ENCODE data around the gene SPATA31D3. TPM values are rescaled to one million over a fixed set of nuclear protein-coding genes. Genes with fewer than 3 reads are reported as not detected.

Gene SPATA31D3
- total and polyA plus RNA-seq, 2 experiments from 2014 or later, result not detected

GRCh38 chr9:81953096-81953495 lies 9.8 kb downstream of the SPATA31D3 start:
- WGBS, 2 experiments (ENCODE audit: low coverage in 1 of 2, low lambda C conversion rate in 2 of 2, missing lambda C conversion rate in 2 of 2), result 69 to 86% methylated on average over 1 of the region's 1 CpG

GRCh38 chr9:81955625-81956024 lies 12.3 kb downstream of the SPATA31D3 start:
- no peak overlapping the region for H3K9ac ChIP-seq
- H3K79me2 ChIP-seq (ENCODE audit: insufficient read depth), result no peaks in the 10 kb centered on the region
- TF ChIP-seq EZH2phosphoT487 (IDR thresholded peaks at IDR 0.05; ENCODE audit: insufficient read depth, low read depth) (no peak), EZH2 (IDR thresholded peaks at IDR 0.05; ENCODE audit: insufficient read depth, poor library complexity, severe bottlenecking) (no peak)
- DNase-seq, result no peak
- H3K36me3 ChIP-seq (ENCODE audit: low read depth), result no peaks in the 10 kb centered on the region
- H3K4me2 ChIP-seq (ENCODE audit: unreplicated experiment), result no peak overlapping the region
- no peaks in the 10 kb centered on the region for H3K9me2 ChIP-seq (ENCODE audit: insufficient read depth)
- H3K27me3 ChIP-seq (replicated peaks; ENCODE audit: insufficient read depth), result no peaks in the 10 kb centered on the region
- H3F3A ChIP-seq (ENCODE audit: insufficient read depth), result no peaks in the 10 kb centered on the region
- in situ Hi-C loops (cut with MboI), result no loop called here
- H4K20me1 ChIP-seq (ENCODE audit: insufficient read depth), result no peaks in the 10 kb centered on the region
- no peak overlapping the region for H3K4me3 ChIP-seq
- H3K4me1 ChIP-seq (ENCODE audit: insufficient read depth), result no peaks in the 10 kb centered on the region
- H2AFZ ChIP-seq, result no peak overlapping the region
- no peaks in the 10 kb centered on the region for H3K9me3 ChIP-seq (ENCODE audit: low read depth)
- H3K27ac ChIP-seq, result no peak overlapping the region

More at GRCh38 chr9:81953096-81953495, 9.8 kb downstream of the SPATA31D3 start:
- no peak for DNase-seq
- Histone ChIP-seq H3K79me2 (ENCODE audit: insufficient read depth) (no peaks in the 10 kb centered on the region), H3K4me3 (no peak overlapping the region), H3K9me2 (ENCODE audit: insufficient read depth) (no peaks in the 10 kb centered on the region), H3K4me2 (ENCODE audit: unreplicated experiment) (no peak overlapping the region), H4K20me1 (ENCODE audit: insufficient read depth) (no peaks in the 10 kb centered on the region), H3K36me3 (ENCODE audit: low read depth) (no peaks in the 10 kb centered on the region), H3F3A (ENCODE audit: insufficient read depth) (no peaks in the 10 kb centered on the region), H3K27ac (no peak overlapping the region), H3K27me3 (replicated peaks; ENCODE audit: insufficient read depth) (peaks cover 3% of the 10 kb centered on the region; the same call in 1 of the 2 replicates), H3K9me3 (ENCODE audit: low read depth) (no peaks in the 10 kb centered on the region), H2AFZ (no peak overlapping the region), H3K9ac (no peak overlapping the region), H3K4me1 (ENCODE audit: insufficient read depth) (no peaks in the 10 kb centered on the region)
- TF ChIP-seq EZH2 (IDR thresholded peaks at IDR 0.05; ENCODE audit: insufficient read depth, poor library complexity, severe bottlenecking), result no peak
- TF ChIP-seq EZH2phosphoT487 (IDR thresholded peaks at IDR 0.05; ENCODE audit: insufficient read depth, low read depth), result no peak
- in situ Hi-C loops (cut with MboI), result no loop called here

GRCh38 chr9:81964218-81965171 lies 21.2 kb downstream of the SPATA31D3 start:
- H3K9ac ChIP-seq, result no peak overlapping the region
- H3K4me2 ChIP-seq (ENCODE audit: unreplicated experiment), result no peak overlapping the region
- 23 to 26% methylated on average over 6 of the region's 6 CpGs for WGBS, 2 experiments (ENCODE audit: low coverage in 1 of 2, low lambda C conversion rate in 2 of 2, missing lambda C conversion rate in 2 of 2)
- no peak overlapping the region for H3K4me3 ChIP-seq
- H2AFZ ChIP-seq, result no peak overlapping the region
- H3K36me3 ChIP-seq (ENCODE audit: low read depth), result no peaks in the 10 kb centered on the region
- TF ChIP-seq EZH2 (IDR thresholded peaks at IDR 0.05; ENCODE audit: insufficient read depth, poor library complexity, severe bottlenecking), result no peak
- TF ChIP-seq EZH2phosphoT487 (IDR thresholded peaks at IDR 0.05; ENCODE audit: insufficient read depth, low read depth), result no peak
- in situ Hi-C loops (cut with MboI), result no loop called here
- H3K9me2 ChIP-seq (ENCODE audit: insufficient read depth), result no peaks in the 10 kb centered on the region
- H3K27ac ChIP-seq, result no peak overlapping the region
- DNase-seq, result peak; percentile 63
- H3F3A ChIP-seq (ENCODE audit: insufficient read depth), result no peaks in the 10 kb centered on the region
- H3K9me3 ChIP-seq (ENCODE audit: low read depth), result no peaks in the 10 kb centered on the region
- 0 out of 2 replicates have a peak, but pooled peaks cover 8% of the 10 kb centered on the region for H3K4me1 ChIP-seq (ENCODE audit: insufficient read depth)
- no peaks in the 10 kb centered on the region for H4K20me1 ChIP-seq (ENCODE audit: insufficient read depth)
- no peaks in the 10 kb centered on the region for H3K79me2 ChIP-seq (ENCODE audit: insufficient read depth)
- no peaks in the 10 kb centered on the region for H3K27me3 ChIP-seq (replicated peaks; ENCODE audit: insufficient read depth)

- in situ Hi-C loops (cut with MboI), result no loop called here
- WGBS, 2 experiments (ENCODE audit: low coverage in 1 of 2, low lambda C conversion rate in 2 of 2, missing lambda C conversion rate in 2 of 2), result 72 to 78% methylated on average over 3 of the region's 3 CpGs
- no peak for DNase-seq
- H3K4me2 ChIP-seq (ENCODE audit: unreplicated experiment), result no peak overlapping the region
- no peaks in the 10 kb centered on the region for H3K9me2 ChIP-seq (ENCODE audit: insufficient read depth)
- H4K20me1 ChIP-seq (ENCODE audit: insufficient read depth), result no peaks in the 10 kb centered on the region
- H3K4me3 ChIP-seq, result no peak overlapping the region
- no peaks in the 10 kb centered on the region for H3F3A ChIP-seq (ENCODE audit: insufficient read depth)
- H3K27me3 ChIP-seq (replicated peaks; ENCODE audit: insufficient read depth), result no peaks in the 10 kb centered on the region; the same call in 1 of the 2 replicates
- TF ChIP-seq EZH2 (IDR thresholded peaks at IDR 0.05; ENCODE audit: insufficient read depth, poor library complexity, severe bottlenecking), result no peak
- TF ChIP-seq EZH2phosphoT487 (IDR thresholded peaks at IDR 0.05; ENCODE audit: insufficient read depth, low read depth), result no peak
- H2AFZ ChIP-seq, result no peak overlapping the region
- H3K36me3 ChIP-seq (ENCODE audit: low read depth), result no peaks in the 10 kb centered on the region
- 0 out of 2 replicates have a peak, but pooled peaks cover 8% of the 10 kb centered on the region for H3K4me1 ChIP-seq (ENCODE audit: insufficient read depth)
- no peak overlapping the region for H3K9ac ChIP-seq
- no peaks in the 10 kb centered on the region for H3K79me2 ChIP-seq (ENCODE audit: insufficient read depth)
- H3K27ac ChIP-seq, result no peak overlapping the region
- H3K9me3 ChIP-seq (ENCODE audit: low read depth), result no peaks in the 10 kb centered on the region
Observed at GRCh38 chr9:81968026-81968425, 24.7 kb downstream of the SPATA31D3 start.

Measured in GM23248 (cell line).